Upper lobe of right lung (tissue), 1 donor: ENCODE data around the gene ENPEP. TPM values are rescaled to one million over a fixed set of nuclear protein-coding genes. Genes with fewer than 3 reads are reported as not detected.

Experiments
- ATAC-seq: fragments of 200-7000 bp; cut with Tn5 transposase; one replicate; pipeline ENCODE4 v1.9.1; 2020; ENCODE audit warnings: mild to moderate bottlenecking, moderate library complexity
- DNase-seq: peaks from one replicate; pipeline ENCODE4 v3.0.0-alpha.2; 2020
- H3K27ac ChIP-seq: fragments of 200-600 bp; one replicate; pipeline ENCODE4 v1.8.0; 2022
- H3K27me3 ChIP-seq: fragments of 200-600 bp; one replicate; pipeline ENCODE4 v1.8.0; 2022; ENCODE audit warnings: mild to moderate bottlenecking
- H3K36me3 ChIP-seq: fragments of 200-600 bp; one replicate; pipeline ENCODE4 v1.8.0; 2022
- H3K4me1 ChIP-seq: fragments of 200-600 bp; one replicate; pipeline ENCODE4 v1.8.0; 2022
- H3K4me3 ChIP-seq: fragments of 200-600 bp; one replicate; pipeline ENCODE4 v1.8.0; 2022; ENCODE audit warnings: mild to moderate bottlenecking
- H3K9me3 ChIP-seq: fragments of 200-600 bp; one replicate; pipeline ENCODE4 v1.8.0; 2022
- CTCF ChIP-seq: fragments of 200-600 bp; IDR thresholded peaks from one replicate; pipeline ENCODE4 v1.8.0; 2022; ENCODE audit warnings: antibody characterized with exemption
- intact Hi-C: fragments of 100-400 bp; cut with DNase I; formaldehyde crosslinking; loops from one replicate; pipeline ENCODE4 v1.11.0; 2022
- total RNA-seq: library from RNA; stranded (reverse); fragmentation: NEBNext Ultra II Directional; extraction: Animal tissue kit (Norgen Biotek cat#: 25700); gene quantifications from one replicate; pipeline ENCODE4 v1.2.1, GENCODE V29; 2021
- donor health status: DM: no; HTN: yes; CAD: no; lungs with severe emphysema.

The ENPEP gene
- total RNA-seq, 1 donor from 2014 or later, result 7.5 TPM

GRCh38 chr4:110508827-110509710, 33.1 kb downstream of the ENPEP start:
- intact Hi-C loops, result no loop called here
- TF ChIP-seq CTCF, result peak; percentile 26
- no peak overlapping the region for H3K4me3 ChIP-seq
- H3K27ac ChIP-seq, result no peak overlapping the region
- H3K27me3 ChIP-seq, result no peaks in the 10 kb centered on the region
- no peaks in the 10 kb centered on the region for H3K4me1 ChIP-seq
- no peaks in the 10 kb centered on the region for H3K36me3 ChIP-seq
- H3K9me3 ChIP-seq, result no peaks in the 10 kb centered on the region
- ATAC-seq (no peak), DNase-seq (no peak)

GRCh38 chr4:110510277-110510676, 34.3 kb downstream of the ENPEP start:
- Histone ChIP-seq H3K4me3 (no peak overlapping the region), H3K4me1 (no peaks in the 10 kb centered on the region), H3K27ac (no peak overlapping the region), H3K36me3 (no peaks in the 10 kb centered on the region), H3K27me3 (no peaks in the 10 kb centered on the region), H3K9me3 (no peaks in the 10 kb centered on the region)
- intact Hi-C loops, result loop anchor here (10.0 kb wide), 1 partner anchor 195 kb away; no protein-coding TSS in a partner anchor
- no peak for TF ChIP-seq CTCF
- DNase-seq (no peak), ATAC-seq (no peak)

GRCh38 chr4:110510955-110511544, 35.1 kb downstream of the ENPEP start:
- Histone ChIP-seq H3K27ac (no peak overlapping the region), H3K4me3 (no peak overlapping the region), H3K9me3 (no peaks in the 10 kb centered on the region), H3K4me1 (no peaks in the 10 kb centered on the region), H3K36me3 (no peaks in the 10 kb centered on the region), H3K27me3 (no peaks in the 10 kb centered on the region)
- DNase-seq (no peak), ATAC-seq (peak; percentile 75)
- TF ChIP-seq CTCF, result peak; percentile 79
- intact Hi-C loops, result loop anchor here (10.0 kb wide), 1 partner anchor 196 kb away; no protein-coding TSS in a partner anchor

- Histone ChIP-seq H3K4me1 (no peaks in the 10 kb centered on the region), H3K27me3 (no peaks in the 10 kb centered on the region), H3K4me3 (no peak overlapping the region), H3K27ac (no peak overlapping the region), H3K9me3 (no peaks in the 10 kb centered on the region), H3K36me3 (no peaks in the 10 kb centered on the region)
- ATAC-seq, result no peak
- DNase-seq, result no peak
- no peak for TF ChIP-seq CTCF
- intact Hi-C loops, result loop anchor here (10.0 kb wide), 1 partner anchor 198 kb away; no protein-coding TSS in a partner anchor
Measured at GRCh38 chr4:110512901-110513300, 36.9 kb downstream of the ENPEP start.

- Histone ChIP-seq H3K4me1 (no peaks in the 10 kb centered on the region), H3K27me3 (no peaks in the 10 kb centered on the region), H3K27ac (no peak overlapping the region), H3K36me3 (no peaks in the 10 kb centered on the region), H3K4me3 (no peak overlapping the region), H3K9me3 (no peaks in the 10 kb centered on the region)
- intact Hi-C loops, result loop anchor here (5.0 to 10.0 kb wide), 2 partner anchors 200 to 518 kb away; no protein-coding TSS in a partner anchor
- no peak for ATAC-seq
- no peak for DNase-seq
- peak; percentile 72 for TF ChIP-seq CTCF
Measured at GRCh38 chr4:110514889-110515479, 39.0 kb downstream of the ENPEP start.
